IPS-18a (cell line): ENCODE measurements around the gene BMAL1.

Source experiments
- H3K27ac ChIP-seq: one replicate; pipeline ENCODE4 v1.5.1; 2013; ENCODE audit warnings: low read length
- H3K27me3 ChIP-seq: one replicate; pipeline ENCODE4 v1.6.1; 2013; ENCODE audit warnings: mild to moderate bottlenecking, low read length; ENCODE audit not compliant: control insufficient read depth, insufficient read depth
- H3K36me3 ChIP-seq: one replicate; pipeline ENCODE4 v1.6.1; 2013; ENCODE audit warnings: low read depth, low read length; ENCODE audit not compliant: control insufficient read depth
- H3K4me1 ChIP-seq: one replicate; pipeline ENCODE4 v1.6.1; 2013; ENCODE audit warnings: low read depth, low read length; ENCODE audit not compliant: control insufficient read depth
- H3K4me3 ChIP-seq: one replicate; pipeline ENCODE4 v1.5.1; 2013; ENCODE audit warnings: low read length
- H3K9ac ChIP-seq: one replicate; pipeline ENCODE4 v1.6.1; 2013; ENCODE audit warnings: mild to moderate bottlenecking, low read length, moderate library complexity
- H3K9me3 ChIP-seq: one replicate; pipeline ENCODE4 v1.6.1; 2013; ENCODE audit warnings: low read depth, low read length; ENCODE audit not compliant: control insufficient read depth

BMAL1 gene

GRCh38 chr11:13268791-13269190 lies 8.8 kb upstream of the BMAL1 start:
- H3K9ac ChIP-seq = no peak overlapping the region
- no peak overlapping the region for H3K27ac ChIP-seq
- H3K9me3 ChIP-seq = no peaks in the 10 kb centered on the region
- H3K36me3 ChIP-seq = no peaks in the 10 kb centered on the region
- H3K4me1 ChIP-seq = no peaks in the 10 kb centered on the region
- H3K27me3 ChIP-seq = peaks cover 35% of the 10 kb centered on the region
- no peak overlapping the region for H3K4me3 ChIP-seq

GRCh38 chr11:13269775-13270174 lies 7.8 kb upstream of the BMAL1 start:
- no peak overlapping the region for H3K4me3 ChIP-seq
- no peak overlapping the region for H3K27ac ChIP-seq
- H3K9ac ChIP-seq = no peak overlapping the region
- peaks cover 45% of the 10 kb centered on the region for H3K27me3 ChIP-seq
- no peaks in the 10 kb centered on the region for H3K4me1 ChIP-seq
- no peaks in the 10 kb centered on the region for H3K36me3 ChIP-seq
- H3K9me3 ChIP-seq = no peaks in the 10 kb centered on the region

GRCh38 chr11:13271060-13271693 lies 6.4 kb upstream of the BMAL1 start:
- Histone ChIP-seq H3K9me3 (no peaks in the 10 kb centered on the region), H3K4me3 (no peak overlapping the region), H3K36me3 (no peaks in the 10 kb centered on the region), H3K27ac (no peak overlapping the region), H3K4me1 (no peaks in the 10 kb centered on the region), H3K9ac (no peak overlapping the region), H3K27me3 (peaks cover 59% of the 10 kb centered on the region)

GRCh38 chr11:13276454-13276831 lies 1.1 kb upstream of the BMAL1 start:
- H3K36me3 ChIP-seq = no peaks in the 10 kb centered on the region
- H3K9ac ChIP-seq = no peak overlapping the region
- peak overlapping the region; percentile 93 for H3K4me3 ChIP-seq
- H3K4me1 ChIP-seq = peaks cover 5% of the 10 kb centered on the region
- H3K27ac ChIP-seq = no peak overlapping the region
- H3K9me3 ChIP-seq = no peaks in the 10 kb centered on the region
- H3K27me3 ChIP-seq = peaks cover 91% of the 10 kb centered on the region

- no peak overlapping the region for H3K27ac ChIP-seq
- peak overlapping the region; percentile 93 for H3K4me3 ChIP-seq
- no peak overlapping the region for H3K9ac ChIP-seq
These were observed 490 bp upstream of the BMAL1 start for GRCh38 chr11:13276832-13277767.

GRCh38 chr11:13278609-13279486 lies 1.3 kb downstream of the BMAL1 start:
- no peaks in the 10 kb centered on the region for H3K9me3 ChIP-seq
- no peaks in the 10 kb centered on the region for H3K36me3 ChIP-seq
- H3K4me3 ChIP-seq = peak overlapping the region; percentile 63
- no peak overlapping the region for H3K27ac ChIP-seq
- no peak overlapping the region for H3K9ac ChIP-seq
- H3K4me1 ChIP-seq = peaks cover 15% of the 10 kb centered on the region
- H3K27me3 ChIP-seq = peaks cover 78% of the 10 kb centered on the region

More at GRCh38 chr11:13276832-13277767, 490 bp upstream of the BMAL1 start:
- Histone ChIP-seq H3K4me1 (peaks cover 5% of the 10 kb centered on the region), H3K36me3 (no peaks in the 10 kb centered on the region), H3K9me3 (no peaks in the 10 kb centered on the region), H3K27me3 (peaks cover 89% of the 10 kb centered on the region)

- Histone ChIP-seq H3K4me3 (peak overlapping the region; percentile 63), H3K27me3 (peaks cover 72% of the 10 kb centered on the region), H3K9ac (no peak overlapping the region), H3K4me1 (peaks cover 15% of the 10 kb centered on the region), H3K36me3 (no peaks in the 10 kb centered on the region), H3K9me3 (no peaks in the 10 kb centered on the region), H3K27ac (no peak overlapping the region)
These were observed 1.9 kb downstream of the BMAL1 start for GRCh38 chr11:13279487-13279834.

GRCh38 chr11:13280092-13280722 lies 2.6 kb downstream of the BMAL1 start:
- no peak overlapping the region for H3K9ac ChIP-seq
- H3K36me3 ChIP-seq = no peaks in the 10 kb centered on the region
- peaks cover 15% of the 10 kb centered on the region for H3K4me1 ChIP-seq
- H3K27ac ChIP-seq = no peak overlapping the region
- H3K9me3 ChIP-seq = no peaks in the 10 kb centered on the region
- H3K4me3 ChIP-seq = no peak overlapping the region
- H3K27me3 ChIP-seq = peaks cover 65% of the 10 kb centered on the region

- H3K9me3 ChIP-seq = no peaks in the 10 kb centered on the region
- peaks cover 59% of the 10 kb centered on the region for H3K27me3 ChIP-seq
- no peak overlapping the region for H3K27ac ChIP-seq
These were observed 3.2 kb downstream of the BMAL1 start for GRCh38 chr11:13280777-13281176.

GRCh38 chr11:13283636-13284035 lies 6.0 kb downstream of the BMAL1 start:
- H3K9ac ChIP-seq = no peak overlapping the region
- no peak overlapping the region for H3K27ac ChIP-seq
- H3K4me3 ChIP-seq = no peak overlapping the region
- peaks cover 15% of the 10 kb centered on the region for H3K4me1 ChIP-seq
- H3K27me3 ChIP-seq = peaks cover 39% of the 10 kb centered on the region
- no peaks in the 10 kb centered on the region for H3K36me3 ChIP-seq
- H3K9me3 ChIP-seq = no peaks in the 10 kb centered on the region

More at GRCh38 chr11:13280777-13281176, 3.2 kb downstream of the BMAL1 start:
- Histone ChIP-seq H3K4me1 (peaks cover 15% of the 10 kb centered on the region), H3K9ac (no peak overlapping the region), H3K36me3 (no peaks in the 10 kb centered on the region), H3K4me3 (no peak overlapping the region)
